Measurements from ENCODE around the gene TEX19. TPM values are rescaled to one million over a fixed set of nuclear protein-coding genes. Genes with fewer than 3 reads are reported as not detected.
"Not testable (repeated sequence)": the region's sequence is repeated elsewhere in the genome, so short reads cannot be mapped to it uniquely, and the experiment has no call there.

Gene TEX19
- total and polyA plus RNA-seq, 2 of the 4 experiments (the other 2 are of a cell fraction): under 0.01 to 0.03 TPM

GRCh38 chr17:82346342-82347300 is 12.4 kb upstream of the TEX19 start:
- no peaks in the 10 kb centered on the region for H3K9me3 ChIP-seq (ENCODE audit: control insufficient read depth, insufficient read depth, low read length)
- 87% methylated on average over 7 of the region's 28 CpGs; no CpG with 5 or more reads in 1 of the 2 experiments for WGBS, 2 experiments (ENCODE audit: extremely low coverage in 2 of 2, insufficient read length in 1 of 2)
- no peak for TF ChIP-seq POLR2A (IDR thresholded peaks at IDR 0.05; ENCODE audit: low read depth, low read length)
- TF ChIP-seq NFE2L2 (IDR thresholded peaks at IDR 0.05; ENCODE audit: low read depth, low read length): no peak
- no peak for TF ChIP-seq MAZ (IDR thresholded peaks at IDR 0.05; ENCODE audit: borderline replicate concordance, low read depth, low read length)
- H3K4ac ChIP-seq (ENCODE audit: low read depth, low read length): no peak overlapping the region
- H3K27me3 ChIP-seq (ENCODE audit: control insufficient read depth, insufficient read depth, low read length): peaks cover 22% of the 10 kb centered on the region
- no peak overlapping the region for H4K5ac ChIP-seq (ENCODE audit: low read depth, low read length)
- BruUV-seq (replicated peaks): no TSS peak
- H2BK15ac ChIP-seq (ENCODE audit: low read depth, low read length): no peak overlapping the region
- H4K8ac ChIP-seq (ENCODE audit: low read depth in 2 of 2, low read length in 2 of 2): no peak overlapping the region
- CTCF ChIA-PET: no interaction called here
- no peak overlapping the region for H3K18ac ChIP-seq (ENCODE audit: low read depth, low read length)
- DNase-seq (no peak), ATAC-seq (ENCODE audit: low read depth) (no peak)
- H4K20me1 ChIP-seq (ENCODE audit: insufficient read depth, low read length): no peaks in the 10 kb centered on the region
- H3K79me1 ChIP-seq (ENCODE audit: low read depth in 1 of 2, low read length in 2 of 2): no peaks in the 10 kb centered on the region
- in situ Hi-C loops (cut with MboI; ENCODE audit: low sequenced_read_pairs) (no loop called here), intact Hi-C loops (cut with micrococcal nuclease) (no loop called here), dilution Hi-C loops (cut with HindIII; ENCODE audit: low sequenced_read_pairs, unreplicated experiment) (no loop called here)
- no peak overlapping the region for H2BK120ac ChIP-seq (ENCODE audit: low read depth, low read length)
- H3K27ac ChIP-seq (ENCODE audit: insufficient read depth, low read length): no peak overlapping the region
- H3K4me2 ChIP-seq (ENCODE audit: low read depth, low read length): no peak overlapping the region
- H3K56ac ChIP-seq (ENCODE audit: extremely low read depth, insufficient read depth, low read length): no peak overlapping the region
- H3K36me3 ChIP-seq (ENCODE audit: control insufficient read depth, insufficient read depth, low read length): no peaks in the 10 kb centered on the region
- H2AK9ac ChIP-seq (replicated peaks; ENCODE audit: low read depth, low read length, poor library complexity): no peak overlapping the region
- POLR2A ChIA-PET (ENCODE audit: unreplicated experiment): interaction anchor here (0.6 kb wide), 1 partner anchor 62 kb away, joined by 3 read pairs; no protein-coding TSS in a partner anchor
- no peak overlapping the region for H2BK20ac ChIP-seq (ENCODE audit: low read depth, low read length)
- H3K23ac ChIP-seq (ENCODE audit: low read depth, low read length): no peak overlapping the region
- H4K91ac ChIP-seq (ENCODE audit: insufficient read depth, low read depth, low read length): no peak overlapping the region
- H2BK5ac ChIP-seq (ENCODE audit: low read depth, low read length, poor library complexity, severe bottlenecking): no peak overlapping the region
- H2AK5ac ChIP-seq (ENCODE audit: low read depth, low read length): no peak overlapping the region
- H2AFZ ChIP-seq (replicated peaks; ENCODE audit: low read length, poor library complexity): no peak overlapping the region
- no peak overlapping the region for H3K9ac ChIP-seq (ENCODE audit: low read depth, low read length)
- no peak overlapping the region for H3K4me3 ChIP-seq (ENCODE audit: insufficient read depth, low read depth, low read length)
- H3K4me1 ChIP-seq (ENCODE audit: control insufficient read depth, insufficient read depth, low read length): no peaks in the 10 kb centered on the region; the same call in 1 of the 2 replicates
- no peaks in the 10 kb centered on the region for H3K9me1 ChIP-seq (ENCODE audit: insufficient read depth, low read length)
- H3K14ac ChIP-seq (replicated peaks; ENCODE audit: low read depth, low read length): no peak overlapping the region

- H4K91ac ChIP-seq (ENCODE audit: insufficient read depth, low read depth, low read length); H3K9me3 ChIP-seq (ENCODE audit: control insufficient read depth, insufficient read depth, low read length); H3K56ac ChIP-seq (ENCODE audit: extremely low read depth, insufficient read depth, low read length); H2BK15ac ChIP-seq (ENCODE audit: low read depth, low read length); H3K4me3 ChIP-seq (ENCODE audit: insufficient read depth, low read depth, low read length); H2BK5ac ChIP-seq (ENCODE audit: low read depth, low read length, poor library complexity, severe bottlenecking); ATAC-seq (ENCODE audit: low read depth); H4K20me1 ChIP-seq (ENCODE audit: insufficient read depth, low read length); H3K23ac ChIP-seq (ENCODE audit: low read depth, low read length); H3K4me1 ChIP-seq (ENCODE audit: control insufficient read depth, insufficient read depth, low read length); H3K4ac ChIP-seq (ENCODE audit: low read depth, low read length); in situ Hi-C loops (cut with MboI; ENCODE audit: low sequenced_read_pairs); intact Hi-C loops (cut with micrococcal nuclease); H3K36me3 ChIP-seq (ENCODE audit: control insufficient read depth, insufficient read depth, low read length); H3K14ac ChIP-seq (replicated peaks; ENCODE audit: low read depth, low read length); POLR2A ChIA-PET (ENCODE audit: unreplicated experiment); H2AK9ac ChIP-seq (replicated peaks; ENCODE audit: low read depth, low read length, poor library complexity); H3K4me2 ChIP-seq (ENCODE audit: low read depth, low read length); H3K9ac ChIP-seq (ENCODE audit: low read depth, low read length); BruUV-seq (replicated peaks); dilution Hi-C loops (cut with HindIII; ENCODE audit: low sequenced_read_pairs, unreplicated experiment); H2AFZ ChIP-seq (replicated peaks; ENCODE audit: low read length, poor library complexity); H2AK5ac ChIP-seq (ENCODE audit: low read depth, low read length); H4K5ac ChIP-seq (ENCODE audit: low read depth, low read length); H3K79me1 ChIP-seq (ENCODE audit: low read depth in 1 of 2, low read length in 2 of 2); H2BK20ac ChIP-seq (ENCODE audit: low read depth, low read length); H3K9me1 ChIP-seq (ENCODE audit: insufficient read depth, low read length); H2BK120ac ChIP-seq (ENCODE audit: low read depth, low read length); H3K18ac ChIP-seq (ENCODE audit: low read depth, low read length); H4K8ac ChIP-seq (ENCODE audit: low read depth in 2 of 2, low read length in 2 of 2); H3K27ac ChIP-seq (ENCODE audit: insufficient read depth, low read length); DNase-seq: not testable (repeated sequence)
- WGBS, 2 experiments (ENCODE audit: extremely low coverage in 2 of 2, insufficient read length in 1 of 2): 86% methylated on average over 8 of the region's 11 CpGs; no CpG with 5 or more reads in 1 of the 2 experiments
- CTCF ChIA-PET: interaction anchor here (0.7 kb wide), 1 partner anchor 148 kb away, joined by 5 read pairs; no protein-coding TSS in a partner anchor
- peaks cover 20% of the 10 kb centered on the region for H3K27me3 ChIP-seq (ENCODE audit: control insufficient read depth, insufficient read depth, low read length)
These were observed 11.1 kb upstream of the TEX19 start for GRCh38 chr17:82347994-82348393.

Measured in IMR-90 (cell line).